GM12874 (cell line): ENCODE results near the gene SEPHS1.

ENCODE experiments used
- TF ChIP-seq, protein P1 (sequence below): IDR thresholded peaks from 2 replicates; pipeline ENCODE4 v1.5.1; 2011; ENCODE audit warnings: low read depth, mild to moderate bottlenecking, control low read depth, low read length, moderate library complexity; ENCODE audit not compliant: insufficient read depth

The SEPHS1 gene

GRCh38 chr10:13268841-13269240, 79.3 kb downstream of the SEPHS1 start:
- TF ChIP-seq, protein P1, sequence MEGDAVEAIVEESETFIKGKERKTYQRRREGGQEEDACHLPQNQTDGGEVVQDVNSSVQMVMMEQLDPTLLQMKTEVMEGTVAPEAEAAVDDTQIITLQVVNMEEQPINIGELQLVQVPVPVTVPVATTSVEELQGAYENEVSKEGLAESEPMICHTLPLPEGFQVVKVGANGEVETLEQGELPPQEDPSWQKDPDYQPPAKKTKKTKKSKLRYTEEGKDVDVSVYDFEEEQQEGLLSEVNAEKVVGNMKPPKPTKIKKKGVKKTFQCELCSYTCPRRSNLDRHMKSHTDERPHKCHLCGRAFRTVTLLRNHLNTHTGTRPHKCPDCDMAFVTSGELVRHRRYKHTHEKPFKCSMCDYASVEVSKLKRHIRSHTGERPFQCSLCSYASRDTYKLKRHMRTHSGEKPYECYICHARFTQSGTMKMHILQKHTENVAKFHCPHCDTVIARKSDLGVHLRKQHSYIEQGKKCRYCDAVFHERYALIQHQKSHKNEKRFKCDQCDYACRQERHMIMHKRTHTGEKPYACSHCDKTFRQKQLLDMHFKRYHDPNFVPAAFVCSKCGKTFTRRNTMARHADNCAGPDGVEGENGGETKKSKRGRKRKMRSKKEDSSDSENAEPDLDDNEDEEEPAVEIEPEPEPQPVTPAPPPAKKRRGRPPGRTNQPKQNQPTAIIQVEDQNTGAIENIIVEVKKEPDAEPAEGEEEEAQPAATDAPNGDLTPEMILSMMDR = no peak

DNA sequence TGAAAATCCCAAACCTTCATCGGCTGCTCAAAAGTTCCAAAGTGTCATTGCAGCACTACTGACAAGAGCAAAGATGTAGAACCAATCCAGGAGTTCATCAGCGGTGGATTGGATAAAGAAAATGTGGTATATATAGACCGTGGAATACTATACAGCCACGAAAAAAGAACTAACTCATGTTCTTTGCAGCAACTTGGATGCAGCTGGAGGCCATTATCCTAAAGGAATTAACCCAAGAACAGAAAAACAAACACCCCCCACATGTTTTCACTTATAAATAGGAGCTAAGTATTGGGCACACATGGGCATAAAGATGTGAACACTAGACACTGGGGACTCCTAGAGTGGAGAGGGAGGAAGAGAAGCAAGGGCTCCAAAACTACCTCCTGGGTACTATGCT, 79.8 kb downstream of the SEPHS1 start:
- TF ChIP-seq, protein P1 = no peak
